Type B pancreatic cell (in vitro differentiated cells): Measurements from ENCODE around the gene PRKCE. TPM values are rescaled to one million over a fixed set of nuclear protein-coding genes. Genes with fewer than 3 reads are reported as not detected.

Experiments used
- DNase-seq: peaks from one replicate; pipeline ENCODE4 v3.0.0; 2021; ENCODE audit warnings: mixed read lengths; ENCODE audit not compliant: unreplicated experiment; ENCODE audit errors: extremely low spot score
- H3K27ac Mint-ChIP-seq: 2 replicates; pipeline ENCODE4 v1.8.0; 2021; ENCODE audit warnings: mild to moderate bottlenecking, mixed read lengths
- H3K27me3 Mint-ChIP-seq: 2 replicates; pipeline ENCODE4 v1.8.0; 2021; ENCODE audit warnings: mixed read lengths
- H3K36me3 Mint-ChIP-seq: 2 replicates; pipeline ENCODE4 v1.8.0; 2021; ENCODE audit warnings: mixed read lengths
- H3K4me1 Mint-ChIP-seq: one replicate; pipeline ENCODE4 v1.8.0; 2021; ENCODE audit warnings: mixed read lengths; ENCODE audit not compliant: unreplicated experiment
- H3K4me3 Mint-ChIP-seq: 2 replicates; pipeline ENCODE4 v1.8.0; 2021; ENCODE audit warnings: mild to moderate bottlenecking, mixed read lengths
- H3K9me3 Mint-ChIP-seq: 2 replicates; pipeline ENCODE4 v1.8.0; 2021; ENCODE audit warnings: mixed read lengths
- total RNA-seq: library from RNA; stranded (reverse); gene quantifications from 2 replicates; pipeline ENCODE4 v1.2.1, GENCODE V29; 2021; ENCODE audit warnings: low replicate concordance
- TF ChIP-seq, protein P1 (sequence below): fragments of 200-600 bp; sonication (generic); conservative IDR thresholded peaks from 2 replicates; pipeline ENCODE4 v1.5.0; 2021; ENCODE audit warnings: antibody characterized with exemption, mild to moderate bottlenecking

Gene PRKCE
- total RNA-seq, 1 donor from 2014 or later, result 21.2 TPM

GRCh38 chr2:45774688-45775244, 123.3 kb downstream of the PRKCE start:
- Mint-ChIP-seq H3K27ac (no peak overlapping the region), H3K36me3 (no peaks in the 10 kb centered on the region), H3K27me3 (peaks cover 2% of the 10 kb centered on the region), H3K4me1 (peaks cover 31% of the 10 kb centered on the region), H3K9me3 (no peaks in the 10 kb centered on the region), H3K4me3 (no peak overlapping the region)
- TF ChIP-seq, protein P1, sequence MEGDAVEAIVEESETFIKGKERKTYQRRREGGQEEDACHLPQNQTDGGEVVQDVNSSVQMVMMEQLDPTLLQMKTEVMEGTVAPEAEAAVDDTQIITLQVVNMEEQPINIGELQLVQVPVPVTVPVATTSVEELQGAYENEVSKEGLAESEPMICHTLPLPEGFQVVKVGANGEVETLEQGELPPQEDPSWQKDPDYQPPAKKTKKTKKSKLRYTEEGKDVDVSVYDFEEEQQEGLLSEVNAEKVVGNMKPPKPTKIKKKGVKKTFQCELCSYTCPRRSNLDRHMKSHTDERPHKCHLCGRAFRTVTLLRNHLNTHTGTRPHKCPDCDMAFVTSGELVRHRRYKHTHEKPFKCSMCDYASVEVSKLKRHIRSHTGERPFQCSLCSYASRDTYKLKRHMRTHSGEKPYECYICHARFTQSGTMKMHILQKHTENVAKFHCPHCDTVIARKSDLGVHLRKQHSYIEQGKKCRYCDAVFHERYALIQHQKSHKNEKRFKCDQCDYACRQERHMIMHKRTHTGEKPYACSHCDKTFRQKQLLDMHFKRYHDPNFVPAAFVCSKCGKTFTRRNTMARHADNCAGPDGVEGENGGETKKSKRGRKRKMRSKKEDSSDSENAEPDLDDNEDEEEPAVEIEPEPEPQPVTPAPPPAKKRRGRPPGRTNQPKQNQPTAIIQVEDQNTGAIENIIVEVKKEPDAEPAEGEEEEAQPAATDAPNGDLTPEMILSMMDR, result no peak
- DNase-seq, result no peak

- H3K27me3 Mint-ChIP-seq, result peaks cover 2% of the 10 kb centered on the region
- DNase-seq, result no peak
- H3K36me3 Mint-ChIP-seq, result no peaks in the 10 kb centered on the region
- peaks cover 20% of the 10 kb centered on the region for H3K4me1 Mint-ChIP-seq
- no peaks in the 10 kb centered on the region for H3K9me3 Mint-ChIP-seq
- TF ChIP-seq, protein P1, result no peak
- H3K27ac Mint-ChIP-seq, result peak overlapping the region; percentile 13
- no peak overlapping the region for H3K4me3 Mint-ChIP-seq
Observed at GRCh38 chr2:45776160-45776955, 124.9 kb downstream of the PRKCE start.

DNA sequence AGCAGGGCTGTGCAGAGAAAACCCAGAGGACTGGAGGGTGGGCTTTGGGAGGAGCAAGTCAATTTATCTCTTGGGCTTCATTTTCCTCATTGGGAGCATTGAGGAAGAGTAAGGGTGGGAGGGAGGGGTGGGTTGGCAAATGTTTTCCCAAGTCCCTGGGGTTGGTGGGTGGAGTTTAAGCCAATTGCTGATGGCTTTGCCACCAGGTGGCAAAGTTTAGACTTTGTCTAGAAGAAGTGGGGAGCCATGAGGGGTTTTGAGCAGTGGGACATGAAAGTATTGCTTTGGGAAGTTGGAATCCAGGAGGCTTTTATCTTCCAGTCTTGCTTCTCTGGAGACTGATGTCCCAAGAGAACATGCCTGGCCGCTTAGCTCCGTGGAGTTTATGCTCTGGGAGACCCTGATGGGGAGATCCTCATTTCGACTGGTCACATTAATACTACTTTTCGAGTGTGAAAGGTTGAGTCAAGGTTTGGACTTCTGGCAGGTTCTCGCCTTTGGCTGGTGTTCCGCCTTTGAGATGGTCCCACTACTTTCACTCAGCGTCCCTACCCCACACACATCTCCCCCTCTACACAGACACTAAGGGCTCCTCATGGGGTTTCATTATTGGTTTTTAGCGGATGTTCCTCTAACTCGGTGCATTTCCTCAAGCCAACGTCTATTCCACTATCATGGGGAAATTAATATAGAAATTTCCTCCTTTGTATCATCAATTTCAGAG, 126.7 kb downstream of the PRKCE start:
- Mint-ChIP-seq H3K9me3 (no peaks in the 10 kb centered on the region), H3K27me3 (no peaks in the 10 kb centered on the region), H3K4me1 (peaks cover 23% of the 10 kb centered on the region), H3K27ac (no peak overlapping the region), H3K4me3 (no peak overlapping the region), H3K36me3 (no peaks in the 10 kb centered on the region)
- TF ChIP-seq, protein P1, result no peak
- no peak for DNase-seq

DNA sequence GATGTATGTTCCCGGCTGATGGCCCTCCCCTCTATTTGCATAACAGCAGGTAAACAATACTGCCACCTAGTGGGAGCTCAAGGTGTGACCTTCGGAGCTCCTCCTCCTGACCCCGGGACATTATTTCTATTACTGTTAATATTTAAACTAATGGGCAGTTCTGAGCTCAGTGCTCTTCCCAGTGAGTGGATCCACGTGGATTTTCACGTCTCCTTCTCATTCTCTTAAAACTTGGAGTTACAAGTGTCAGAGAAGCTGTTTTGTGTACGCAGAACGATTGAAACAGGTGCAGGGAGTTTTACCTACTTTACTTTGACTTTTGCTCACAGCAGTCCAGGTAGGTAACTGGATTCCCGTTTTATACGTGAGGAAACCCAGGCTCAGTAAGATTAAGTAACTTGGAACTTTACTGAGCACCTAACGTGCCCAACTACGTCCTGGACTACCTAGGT, 127.3 kb downstream of the PRKCE start:
- H3K36me3 Mint-ChIP-seq, result no peaks in the 10 kb centered on the region
- TF ChIP-seq, protein P1, result peak; percentile 75
- H3K9me3 Mint-ChIP-seq, result no peaks in the 10 kb centered on the region
- H3K27ac Mint-ChIP-seq, result no peak overlapping the region
- no peak for DNase-seq
- H3K27me3 Mint-ChIP-seq, result no peaks in the 10 kb centered on the region
- peaks cover 23% of the 10 kb centered on the region for H3K4me1 Mint-ChIP-seq
- no peak overlapping the region for H3K4me3 Mint-ChIP-seq

DNA sequence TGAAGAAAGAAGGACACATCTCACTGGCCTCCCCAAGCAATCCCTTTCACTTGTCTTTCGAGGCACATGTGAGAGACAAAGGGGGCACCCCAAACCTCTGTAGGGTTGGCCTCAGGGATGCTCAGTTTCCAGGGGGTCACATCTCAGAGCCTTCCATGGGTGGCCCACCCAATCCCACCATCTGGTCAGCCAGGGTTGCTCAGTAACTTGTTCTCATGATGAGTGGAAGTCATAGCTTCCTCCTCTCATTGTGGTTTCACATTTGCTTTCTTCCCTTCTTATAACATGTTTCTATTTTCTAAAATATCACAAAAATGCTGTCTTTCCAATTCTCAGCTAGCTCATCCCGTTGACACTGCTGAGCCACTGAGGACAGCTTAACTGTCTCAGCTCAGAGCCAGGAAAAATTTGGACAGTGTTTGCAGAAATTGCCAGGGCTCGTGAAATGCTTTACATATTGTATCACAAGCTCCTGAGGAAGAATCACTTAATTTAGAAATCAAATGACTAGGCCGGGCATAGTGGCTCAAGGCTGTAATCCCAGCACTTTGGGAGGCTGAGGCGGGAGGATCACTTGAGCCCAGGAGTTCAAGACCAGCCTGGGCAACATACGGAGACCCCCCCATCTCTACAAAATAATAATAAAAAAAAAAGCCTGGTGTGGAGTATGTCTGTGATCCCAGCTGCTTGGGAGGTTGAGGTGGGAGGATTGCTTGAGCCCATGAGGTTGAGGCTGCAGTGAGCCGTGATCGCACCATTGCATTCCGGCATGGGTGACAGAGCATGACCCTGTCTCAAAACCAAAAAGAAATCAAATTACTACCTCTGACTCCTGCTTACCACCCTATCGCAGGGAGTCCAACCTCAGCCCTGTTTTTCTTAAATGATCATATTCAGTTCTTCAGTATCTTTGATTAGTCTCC, 129.3 kb downstream of the PRKCE start:
- H3K36me3 Mint-ChIP-seq, result no peaks in the 10 kb centered on the region
- H3K27ac Mint-ChIP-seq, result no peak overlapping the region
- TF ChIP-seq, protein P1, result no peak
- H3K27me3 Mint-ChIP-seq, result no peaks in the 10 kb centered on the region
- DNase-seq, result no peak
- H3K4me3 Mint-ChIP-seq, result no peak overlapping the region
- peaks cover 16% of the 10 kb centered on the region for H3K4me1 Mint-ChIP-seq
- no peaks in the 10 kb centered on the region for H3K9me3 Mint-ChIP-seq
